Type B pancreatic cell (in vitro differentiated cells): ENCODE measurements around the gene MAD1L1. TPM values are rescaled to one million over a fixed set of nuclear protein-coding genes. Genes with fewer than 3 reads are reported as not detected.

Experiments used
- DNase-seq: peaks from one replicate; pipeline ENCODE4 v3.0.0; 2021; ENCODE audit warnings: mixed read lengths; ENCODE audit not compliant: unreplicated experiment; ENCODE audit errors: extremely low spot score
- H3K27ac Mint-ChIP-seq: 2 replicates; pipeline ENCODE4 v1.8.0; 2021; ENCODE audit warnings: mild to moderate bottlenecking, mixed read lengths
- H3K27me3 Mint-ChIP-seq: 2 replicates; pipeline ENCODE4 v1.8.0; 2021; ENCODE audit warnings: mixed read lengths
- H3K36me3 Mint-ChIP-seq: 2 replicates; pipeline ENCODE4 v1.8.0; 2021; ENCODE audit warnings: mixed read lengths
- H3K4me1 Mint-ChIP-seq: one replicate; pipeline ENCODE4 v1.8.0; 2021; ENCODE audit warnings: mixed read lengths; ENCODE audit not compliant: unreplicated experiment
- H3K4me3 Mint-ChIP-seq: 2 replicates; pipeline ENCODE4 v1.8.0; 2021; ENCODE audit warnings: mild to moderate bottlenecking, mixed read lengths
- H3K9me3 Mint-ChIP-seq: 2 replicates; pipeline ENCODE4 v1.8.0; 2021; ENCODE audit warnings: mixed read lengths
- total RNA-seq: library from RNA; stranded (reverse); gene quantifications from 2 replicates; pipeline ENCODE4 v1.2.1, GENCODE V29; 2021; ENCODE audit warnings: low replicate concordance
- TF ChIP-seq, protein P1 (sequence below): fragments of 200-600 bp; sonication (generic); conservative IDR thresholded peaks from 2 replicates; pipeline ENCODE4 v1.5.0; 2021; ENCODE audit warnings: antibody characterized with exemption, mild to moderate bottlenecking

Gene MAD1L1
- total RNA-seq, 1 donor from 2014 or later = 40.7 TPM

DNA sequence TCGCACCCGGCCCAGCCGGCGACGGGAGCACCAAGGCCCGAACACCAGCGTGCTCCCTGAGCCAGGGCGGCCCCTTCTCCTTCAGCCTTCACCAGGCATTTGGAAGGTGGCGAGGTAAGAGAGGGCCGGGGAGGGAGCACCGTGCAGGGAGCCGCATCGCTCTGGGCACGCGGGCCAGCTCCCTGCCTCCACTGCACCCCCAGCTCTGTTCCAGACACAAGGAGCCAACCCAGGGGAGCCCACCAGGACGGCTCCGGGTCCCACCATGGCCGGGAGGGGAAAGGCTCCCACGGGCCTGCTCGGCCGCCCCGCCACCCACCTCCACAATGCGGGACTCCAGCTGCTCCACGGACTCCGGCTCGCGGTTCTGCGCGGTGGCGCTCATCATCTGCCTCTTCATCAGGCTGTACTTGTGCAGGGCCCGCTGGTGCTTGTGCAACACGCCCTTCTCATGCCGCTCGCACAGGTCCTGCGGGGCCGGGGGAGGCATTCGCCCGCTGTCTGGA is 24.4 kb upstream of the MAD1L1 start:
- TF ChIP-seq, protein P1, sequence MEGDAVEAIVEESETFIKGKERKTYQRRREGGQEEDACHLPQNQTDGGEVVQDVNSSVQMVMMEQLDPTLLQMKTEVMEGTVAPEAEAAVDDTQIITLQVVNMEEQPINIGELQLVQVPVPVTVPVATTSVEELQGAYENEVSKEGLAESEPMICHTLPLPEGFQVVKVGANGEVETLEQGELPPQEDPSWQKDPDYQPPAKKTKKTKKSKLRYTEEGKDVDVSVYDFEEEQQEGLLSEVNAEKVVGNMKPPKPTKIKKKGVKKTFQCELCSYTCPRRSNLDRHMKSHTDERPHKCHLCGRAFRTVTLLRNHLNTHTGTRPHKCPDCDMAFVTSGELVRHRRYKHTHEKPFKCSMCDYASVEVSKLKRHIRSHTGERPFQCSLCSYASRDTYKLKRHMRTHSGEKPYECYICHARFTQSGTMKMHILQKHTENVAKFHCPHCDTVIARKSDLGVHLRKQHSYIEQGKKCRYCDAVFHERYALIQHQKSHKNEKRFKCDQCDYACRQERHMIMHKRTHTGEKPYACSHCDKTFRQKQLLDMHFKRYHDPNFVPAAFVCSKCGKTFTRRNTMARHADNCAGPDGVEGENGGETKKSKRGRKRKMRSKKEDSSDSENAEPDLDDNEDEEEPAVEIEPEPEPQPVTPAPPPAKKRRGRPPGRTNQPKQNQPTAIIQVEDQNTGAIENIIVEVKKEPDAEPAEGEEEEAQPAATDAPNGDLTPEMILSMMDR = no peak
- Mint-ChIP-seq H3K27ac (no peak overlapping the region), H3K36me3 (peaks cover 3% of the 10 kb centered on the region), H3K4me1 (no peaks in the 10 kb centered on the region), H3K9me3 (no peaks in the 10 kb centered on the region), H3K27me3 (no peaks in the 10 kb centered on the region), H3K4me3 (no peak overlapping the region)
- no peak for DNase-seq

DNA sequence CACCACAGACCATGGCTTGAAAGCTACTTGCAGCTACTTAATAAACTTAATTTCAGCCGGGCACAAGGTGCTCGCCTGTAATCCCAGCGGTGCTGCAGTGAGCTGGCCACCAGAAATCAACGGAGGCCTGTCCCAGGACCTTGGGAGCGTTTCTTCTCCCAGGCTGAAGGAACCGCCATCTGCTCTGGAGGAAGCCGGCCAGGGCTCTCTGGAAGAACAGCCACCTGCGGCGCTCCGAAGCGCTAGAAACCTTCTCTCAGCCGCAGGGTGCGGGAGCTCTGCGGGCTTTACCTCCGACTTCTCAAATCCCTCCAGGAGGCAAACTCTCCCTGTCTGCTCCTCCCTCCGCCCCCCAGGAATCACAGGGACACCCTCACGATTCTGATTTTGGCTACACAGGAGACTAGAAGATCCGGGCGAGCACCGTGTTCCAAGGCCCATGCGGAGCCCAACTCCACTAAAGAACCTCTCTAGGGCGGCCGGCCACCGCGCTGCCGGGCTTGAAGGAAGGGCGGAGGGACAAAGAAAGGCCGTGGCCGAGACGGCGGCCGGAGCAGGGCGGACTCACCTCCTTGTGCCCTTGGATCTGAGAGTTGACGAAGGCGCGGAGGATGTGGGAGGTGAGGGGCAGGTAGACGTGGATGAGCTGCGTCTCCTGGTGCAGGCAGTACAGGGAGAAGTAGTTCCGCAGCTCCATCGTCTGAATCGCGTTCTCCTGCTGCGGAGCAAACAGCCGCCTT is 23.7 kb upstream of the MAD1L1 start:
- H3K9me3 Mint-ChIP-seq = no peaks in the 10 kb centered on the region
- DNase-seq = no peak
- TF ChIP-seq, protein P1 = no peak
- no peak overlapping the region for H3K4me3 Mint-ChIP-seq
- no peak overlapping the region for H3K27ac Mint-ChIP-seq
- H3K27me3 Mint-ChIP-seq = no peaks in the 10 kb centered on the region
- H3K36me3 Mint-ChIP-seq = peaks cover 3% of the 10 kb centered on the region
- H3K4me1 Mint-ChIP-seq = no peaks in the 10 kb centered on the region

DNA sequence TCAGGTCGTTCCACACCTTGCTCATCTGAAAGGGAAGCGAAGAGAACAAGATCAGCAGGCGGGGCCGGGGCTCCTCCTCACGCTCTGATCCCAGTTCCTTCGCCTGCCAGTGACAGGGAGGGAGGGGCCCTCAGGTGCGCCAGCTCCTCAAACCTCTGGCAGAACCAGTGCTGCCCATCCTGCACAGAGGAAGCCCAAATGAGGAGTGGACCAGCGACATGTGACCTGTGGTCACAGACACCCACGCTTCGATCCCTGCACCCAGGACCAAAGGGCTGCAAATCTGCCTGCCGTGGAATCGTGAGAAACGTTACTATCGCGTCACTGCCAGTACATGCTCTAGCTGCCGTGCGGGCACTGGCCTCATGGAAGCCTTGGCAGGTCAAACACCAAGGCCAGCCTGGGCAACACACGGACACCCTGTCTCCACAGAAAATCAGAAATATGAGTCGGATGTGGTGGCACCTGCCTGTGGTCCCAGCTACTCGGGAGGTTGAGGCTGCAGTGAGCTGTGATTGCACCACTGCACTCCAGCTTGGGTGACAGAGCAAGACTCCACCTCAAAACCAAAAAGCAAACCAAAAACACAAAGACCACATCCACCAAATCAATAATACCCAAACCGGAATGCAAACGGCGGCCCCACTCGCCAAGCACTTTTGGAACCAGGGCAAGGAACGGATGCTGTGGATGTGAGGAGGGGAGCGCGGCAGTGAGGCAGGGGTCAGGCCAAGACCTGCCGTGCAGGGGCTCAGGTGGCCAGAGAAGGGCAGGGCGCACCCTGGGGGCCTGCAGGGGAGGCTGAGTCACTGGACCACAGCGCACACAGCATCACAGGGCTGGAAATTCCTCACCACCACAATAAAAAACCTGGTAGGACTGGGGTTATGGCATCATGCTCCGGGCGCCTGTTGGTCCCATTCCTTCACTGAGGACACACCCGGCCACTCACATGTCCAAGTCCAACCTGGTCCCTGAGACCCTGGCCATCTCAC is 22.7 kb upstream of the MAD1L1 start:
- no peaks in the 10 kb centered on the region for H3K27me3 Mint-ChIP-seq
- peaks cover 3% of the 10 kb centered on the region for H3K36me3 Mint-ChIP-seq
- no peak overlapping the region for H3K27ac Mint-ChIP-seq
- H3K4me3 Mint-ChIP-seq = no peak overlapping the region
- no peak for DNase-seq
- no peaks in the 10 kb centered on the region for H3K4me1 Mint-ChIP-seq
- no peaks in the 10 kb centered on the region for H3K9me3 Mint-ChIP-seq
- TF ChIP-seq, protein P1 = no peak

DNA sequence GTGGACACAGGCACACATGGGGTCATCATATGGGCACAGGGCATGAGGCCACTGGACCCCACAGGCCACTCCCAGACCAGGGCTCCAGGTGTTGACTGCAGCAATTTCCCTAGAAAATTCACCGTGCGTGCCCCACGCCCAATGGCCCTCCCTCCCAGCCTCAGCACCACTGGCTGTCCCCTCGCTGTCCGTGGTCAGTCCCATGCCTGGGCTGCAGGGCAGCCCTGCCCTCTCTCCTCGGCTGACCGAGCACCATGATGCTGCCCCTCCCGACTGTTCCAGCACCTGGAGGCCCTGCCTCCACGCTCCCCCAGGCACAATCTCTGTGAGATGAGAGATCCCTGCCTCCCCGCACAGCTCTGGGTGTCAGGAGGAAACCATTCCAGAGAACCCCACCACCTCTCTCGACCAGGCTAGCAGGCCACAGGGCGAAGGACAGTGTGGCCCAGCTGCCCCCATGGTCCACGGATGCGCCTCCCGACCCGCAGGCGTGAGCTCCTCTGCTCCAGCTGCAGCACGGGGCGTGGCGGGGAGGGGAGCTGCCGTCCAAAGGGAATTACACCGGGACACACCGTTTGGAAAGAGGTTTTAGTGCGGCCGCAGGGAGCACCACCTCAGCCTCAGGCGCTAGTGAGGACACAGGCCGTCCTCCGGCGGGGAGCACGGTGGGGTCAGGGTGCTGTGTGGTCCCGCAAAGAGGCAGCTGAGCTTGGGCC is 21.8 kb upstream of the MAD1L1 start:
- TF ChIP-seq, protein P1 = no peak
- H3K9me3 Mint-ChIP-seq = no peaks in the 10 kb centered on the region
- no peaks in the 10 kb centered on the region for H3K4me1 Mint-ChIP-seq

DNA sequence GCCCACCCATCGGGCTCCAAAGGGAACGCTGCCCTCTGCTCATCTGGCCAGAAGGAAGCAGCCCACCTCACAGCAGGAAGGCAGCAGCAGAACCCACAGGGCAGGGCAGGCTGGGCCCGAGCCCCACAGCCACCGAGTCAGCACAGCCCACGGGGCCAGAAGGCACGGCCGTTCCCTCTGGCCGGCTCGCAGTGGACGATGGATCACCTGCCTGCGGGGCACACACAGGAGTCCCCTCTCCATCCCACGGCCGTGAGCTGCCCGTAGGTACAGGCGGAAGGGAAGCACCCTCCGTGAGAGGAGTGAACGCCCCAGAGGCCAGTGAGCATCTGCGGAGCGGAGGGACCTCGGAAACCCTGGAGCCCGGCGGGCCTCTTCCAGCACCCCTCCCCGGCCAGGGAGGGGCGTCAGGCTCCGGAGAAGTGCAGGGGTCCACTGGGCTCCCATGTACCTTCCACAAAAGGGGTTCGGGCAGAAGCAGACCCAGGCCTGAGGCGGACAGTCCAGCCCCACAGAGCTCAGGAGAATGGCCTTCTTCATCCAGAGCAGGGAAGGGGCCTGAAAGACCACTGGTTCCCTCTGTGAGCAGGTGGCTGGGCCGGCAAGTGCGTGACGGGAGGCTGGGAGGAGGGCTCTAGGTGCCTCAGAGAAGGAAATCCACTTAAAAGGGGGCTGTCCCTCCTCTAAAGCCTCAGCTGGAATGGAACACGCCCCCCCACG is 20.9 kb upstream of the MAD1L1 start:
- no peaks in the 10 kb centered on the region for H3K9me3 Mint-ChIP-seq
- TF ChIP-seq, protein P1 = no peak
- no peak for DNase-seq
- peaks cover 6% of the 10 kb centered on the region for H3K36me3 Mint-ChIP-seq
- no peak overlapping the region for H3K4me3 Mint-ChIP-seq
- no peak overlapping the region for H3K27ac Mint-ChIP-seq
- peaks cover 4% of the 10 kb centered on the region for H3K4me1 Mint-ChIP-seq
- H3K27me3 Mint-ChIP-seq = no peaks in the 10 kb centered on the region

More for the DNA sequence above, 21.8 kb upstream of the MAD1L1 start:
- no peak overlapping the region for H3K27ac Mint-ChIP-seq
- H3K27me3 Mint-ChIP-seq = no peaks in the 10 kb centered on the region
- H3K4me3 Mint-ChIP-seq = no peak overlapping the region
- no peak for DNase-seq
- peaks cover 3% of the 10 kb centered on the region for H3K36me3 Mint-ChIP-seq
